Type B pancreatic cell (in vitro differentiated cells): ENCODE data around the gene ADCYAP1. TPM values are rescaled to one million over a fixed set of nuclear protein-coding genes. Genes with fewer than 3 reads are reported as not detected.

Experiments
- DNase-seq: peaks from one replicate; pipeline ENCODE4 v3.0.0; 2021; ENCODE audit warnings: mixed read lengths; ENCODE audit not compliant: unreplicated experiment; ENCODE audit errors: extremely low spot score
- H3K27ac Mint-ChIP-seq: 2 replicates; pipeline ENCODE4 v1.8.0; 2021; ENCODE audit warnings: mild to moderate bottlenecking, mixed read lengths
- H3K27me3 Mint-ChIP-seq: 2 replicates; pipeline ENCODE4 v1.8.0; 2021; ENCODE audit warnings: mixed read lengths
- H3K36me3 Mint-ChIP-seq: 2 replicates; pipeline ENCODE4 v1.8.0; 2021; ENCODE audit warnings: mixed read lengths
- H3K4me1 Mint-ChIP-seq: one replicate; pipeline ENCODE4 v1.8.0; 2021; ENCODE audit warnings: mixed read lengths; ENCODE audit not compliant: unreplicated experiment
- H3K4me3 Mint-ChIP-seq: 2 replicates; pipeline ENCODE4 v1.8.0; 2021; ENCODE audit warnings: mild to moderate bottlenecking, mixed read lengths
- H3K9me3 Mint-ChIP-seq: 2 replicates; pipeline ENCODE4 v1.8.0; 2021; ENCODE audit warnings: mixed read lengths
- CTCF ChIP-seq: fragments of 200-600 bp; sonication (generic); conservative IDR thresholded peaks from 2 replicates; pipeline ENCODE4 v1.5.0; 2021; ENCODE audit warnings: antibody characterized with exemption, mild to moderate bottlenecking
- total RNA-seq: library from RNA; stranded (reverse); gene quantifications from 2 replicates; pipeline ENCODE4 v1.2.1, GENCODE V29; 2021; ENCODE audit warnings: low replicate concordance

ADCYAP1 gene
- total RNA-seq, 1 donor from 2014 or later = 0.34 TPM

GRCh38 chr18:933082-933481, 28.4 kb downstream of the ADCYAP1 start:
- Mint-ChIP-seq H3K27ac (no peak overlapping the region), H3K4me1 (no peaks in the 10 kb centered on the region), H3K4me3 (no peak overlapping the region), H3K9me3 (no peaks in the 10 kb centered on the region), H3K27me3 (peaks cover 10% of the 10 kb centered on the region), H3K36me3 (no peaks in the 10 kb centered on the region)
- no peak for DNase-seq
- no peak for TF ChIP-seq CTCF

GRCh38 chr18:934518-935133, 30.0 kb downstream of the ADCYAP1 start:
- H3K9me3 Mint-ChIP-seq = no peaks in the 10 kb centered on the region
- H3K27ac Mint-ChIP-seq = no peak overlapping the region
- no peak for TF ChIP-seq CTCF
- H3K27me3 Mint-ChIP-seq = peaks cover 13% of the 10 kb centered on the region
- no peaks in the 10 kb centered on the region for H3K4me1 Mint-ChIP-seq
- no peak for DNase-seq
- H3K4me3 Mint-ChIP-seq = no peak overlapping the region
- H3K36me3 Mint-ChIP-seq = no peaks in the 10 kb centered on the region

DNA sequence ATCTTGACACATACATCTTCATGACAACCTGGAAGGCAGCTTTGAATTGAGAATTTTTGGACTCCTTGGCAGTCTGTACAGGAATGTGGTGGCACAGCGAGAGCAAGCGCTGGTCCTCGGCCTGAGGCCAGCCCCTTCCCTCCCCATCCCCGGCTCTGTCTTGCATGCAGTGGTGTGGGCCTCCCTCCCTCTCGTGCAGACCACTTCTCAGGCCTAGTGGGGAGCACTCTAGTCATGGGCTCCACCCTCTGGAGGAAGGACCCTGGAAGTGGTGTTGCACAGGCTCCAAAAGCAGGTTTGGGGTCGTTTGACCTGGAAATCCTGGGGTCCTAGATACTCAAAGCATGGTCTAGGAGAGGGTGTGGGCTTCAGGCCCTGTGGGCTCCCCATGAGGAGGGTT, 32.3 kb downstream of the ADCYAP1 start:
- Mint-ChIP-seq H3K4me1 (no peaks in the 10 kb centered on the region), H3K4me3 (no peak overlapping the region), H3K27ac (no peak overlapping the region), H3K36me3 (no peaks in the 10 kb centered on the region), H3K27me3 (peaks cover 13% of the 10 kb centered on the region), H3K9me3 (no peaks in the 10 kb centered on the region)
- TF ChIP-seq CTCF = no peak
- DNase-seq = no peak

DNA sequence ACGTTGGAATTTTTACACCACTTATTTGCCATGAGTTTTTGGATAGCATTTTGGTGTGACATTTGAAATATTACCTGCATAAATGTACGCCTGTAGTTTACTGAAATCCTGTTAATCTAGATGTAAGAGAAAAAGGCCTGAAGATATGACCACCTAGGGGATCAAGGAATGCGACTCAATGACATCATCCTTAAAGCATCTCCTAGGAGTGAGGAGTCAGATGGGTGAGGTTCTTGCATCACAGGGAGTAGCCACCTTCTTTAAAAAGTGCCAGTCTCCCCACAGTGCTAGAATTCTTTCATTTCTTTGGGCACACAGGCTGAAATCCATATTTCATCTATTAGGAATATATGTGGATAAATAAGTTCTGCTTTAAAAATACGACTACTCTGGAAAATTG, 34.5 kb downstream of the ADCYAP1 start:
- Mint-ChIP-seq H3K9me3 (no peaks in the 10 kb centered on the region), H3K4me3 (no peak overlapping the region), H3K36me3 (no peaks in the 10 kb centered on the region), H3K27ac (peak overlapping the region; percentile 54), H3K27me3 (peaks cover 9% of the 10 kb centered on the region), H3K4me1 (no peaks in the 10 kb centered on the region)
- no peak for TF ChIP-seq CTCF
- DNase-seq = no peak

DNA sequence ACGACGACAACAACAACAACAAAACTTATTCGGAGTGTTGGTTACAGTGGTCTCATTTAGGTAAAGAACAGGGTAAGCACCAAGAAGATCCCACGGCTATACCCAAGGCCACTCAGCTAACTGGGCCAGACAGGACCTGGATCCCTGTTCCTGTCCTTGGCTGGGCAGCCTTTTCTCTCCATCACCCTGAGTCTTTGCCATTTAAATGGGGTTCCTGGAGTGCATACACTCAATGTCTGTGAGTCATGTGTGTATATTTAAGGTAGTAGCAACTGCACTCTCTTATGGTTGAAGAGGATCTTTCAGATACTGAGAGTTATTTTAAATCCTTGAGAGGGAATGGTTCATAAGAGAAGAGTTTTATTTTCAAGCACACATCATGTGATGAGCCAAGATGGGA, 35.3 kb downstream of the ADCYAP1 start:
- no peak for TF ChIP-seq CTCF
- H3K36me3 Mint-ChIP-seq = no peaks in the 10 kb centered on the region
- H3K4me3 Mint-ChIP-seq = no peak overlapping the region
- no peak overlapping the region for H3K27ac Mint-ChIP-seq
- no peaks in the 10 kb centered on the region for H3K9me3 Mint-ChIP-seq
- H3K4me1 Mint-ChIP-seq = no peaks in the 10 kb centered on the region
- no peak for DNase-seq
- peaks cover 9% of the 10 kb centered on the region for H3K27me3 Mint-ChIP-seq

- Mint-ChIP-seq H3K27me3 (peaks cover 7% of the 10 kb centered on the region), H3K4me1 (no peaks in the 10 kb centered on the region), H3K27ac (no peak overlapping the region), H3K36me3 (no peaks in the 10 kb centered on the region), H3K9me3 (no peaks in the 10 kb centered on the region), H3K4me3 (no peak overlapping the region)
- no peak for TF ChIP-seq CTCF
- DNase-seq = no peak
Observed at GRCh38 chr18:941331-941730, 36.7 kb downstream of the ADCYAP1 start.
